Measurements from ENCODE around the gene MID2. TPM values are rescaled to one million over a fixed set of nuclear protein-coding genes. Genes with fewer than 3 reads are reported as not detected.

The MID2 gene
- total RNA-seq, 1 experiment from 2014 or later = 0.43 TPM

DNA sequence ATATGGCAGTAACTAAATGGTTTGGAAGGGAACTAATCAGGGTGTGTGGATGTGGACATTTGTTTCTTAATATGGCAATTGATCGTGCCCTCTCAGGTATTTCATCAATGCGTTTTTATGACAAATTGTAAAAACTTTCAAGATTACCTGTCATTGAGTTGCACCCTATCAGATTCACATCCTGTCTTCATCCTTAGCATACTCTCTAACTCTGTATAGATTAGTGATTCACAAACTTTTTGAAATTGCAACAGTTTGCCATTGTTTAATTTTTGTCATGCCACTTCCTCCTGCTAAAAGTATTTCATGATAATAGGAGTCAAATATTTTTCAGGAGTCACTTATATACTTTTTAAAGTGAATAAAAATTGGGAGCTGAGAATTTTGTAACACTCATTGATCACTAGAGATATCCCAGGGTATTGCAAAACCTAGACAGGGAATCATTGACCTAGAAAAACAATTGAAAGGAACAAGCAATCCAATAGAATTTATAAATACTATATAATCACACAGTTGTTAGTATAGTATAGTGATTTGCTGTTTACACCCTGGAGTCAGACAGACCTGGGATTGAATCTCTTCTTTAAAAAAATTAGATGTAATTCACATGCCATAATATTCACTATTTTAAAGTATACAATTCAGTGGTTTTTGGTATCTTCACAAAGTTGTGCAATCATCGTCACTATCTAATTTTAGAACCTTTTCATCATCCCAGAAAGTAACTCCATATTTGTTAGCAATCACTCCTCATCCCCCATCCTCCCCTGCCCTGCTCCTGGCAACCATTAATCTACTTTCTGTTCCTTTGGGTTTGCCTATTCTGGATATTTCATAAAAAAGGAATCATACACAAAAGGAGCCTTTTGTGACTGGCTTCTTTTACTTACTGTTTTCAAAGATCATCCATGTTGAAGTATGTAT lies 8.9 kb downstream of the MID2 start:
- TF ChIP-seq CTCF (conservative IDR thresholded peaks at IDR 0.05; ENCODE audit: low read depth, low read length) (no peak), EZH2 (IDR thresholded peaks at IDR 0.05; ENCODE audit: borderline replicate concordance, low read depth, low read length, poor library complexity, severe bottlenecking) (no peak)
- DNase-seq (ENCODE audit: low spot score) = no peak
- CTCF ChIA-PET = no interaction called here
- intact Hi-C loops (cut with micrococcal nuclease; ENCODE audit: unreplicated experiment) = no loop called here
- no TSS peak for BruUV-seq (replicated peaks)
- POLR2A ChIA-PET (ENCODE audit: low non-redundant PET) = no interaction called here
- no peaks in the 10 kb centered on the region for H3K36me3 ChIP-seq (ENCODE audit: insufficient read depth, low read length, poor library complexity, severe bottlenecking)
- no peak overlapping the region for H3K27ac ChIP-seq (ENCODE audit: low read depth, low read length, poor library complexity, severe bottlenecking)
- H3K9me3 ChIP-seq (ENCODE audit: low read depth, low read length, poor library complexity, severe bottlenecking) = no peaks in the 10 kb centered on the region
- H3K27me3 ChIP-seq (replicated peaks; ENCODE audit: insufficient read depth, low read depth, low read length, poor library complexity) = peaks cover 31% of the 10 kb centered on the region
- no peak overlapping the region for H3K4me3 ChIP-seq (ENCODE audit: low read depth, low read length, poor library complexity, severe bottlenecking)
- no peaks in the 10 kb centered on the region for H3K4me1 ChIP-seq (ENCODE audit: insufficient read depth, low read length, poor library complexity, severe bottlenecking)

- Histone ChIP-seq H3K4me1 (ENCODE audit: insufficient read depth, low read length, poor library complexity, severe bottlenecking) (no peaks in the 10 kb centered on the region), H3K27me3 (replicated peaks; ENCODE audit: insufficient read depth, low read depth, low read length, poor library complexity) (peaks cover 26% of the 10 kb centered on the region), H3K9me3 (ENCODE audit: low read depth, low read length, poor library complexity, severe bottlenecking) (no peaks in the 10 kb centered on the region), H3K4me3 (ENCODE audit: low read depth, low read length, poor library complexity, severe bottlenecking) (no peak overlapping the region), H3K27ac (ENCODE audit: low read depth, low read length, poor library complexity, severe bottlenecking) (no peak overlapping the region), H3K36me3 (ENCODE audit: insufficient read depth, low read length, poor library complexity, severe bottlenecking) (no peaks in the 10 kb centered on the region)
- POLR2A ChIA-PET (ENCODE audit: low non-redundant PET) = no interaction called here
- CTCF ChIA-PET = no interaction called here
- no peak for TF ChIP-seq EZH2 (IDR thresholded peaks at IDR 0.05; ENCODE audit: borderline replicate concordance, low read depth, low read length, poor library complexity, severe bottlenecking)
- TF ChIP-seq CTCF (conservative IDR thresholded peaks at IDR 0.05; ENCODE audit: low read depth, low read length) = no peak
- DNase-seq (ENCODE audit: low spot score) = no peak
- intact Hi-C loops (cut with micrococcal nuclease; ENCODE audit: unreplicated experiment) = no loop called here
- no TSS peak for BruUV-seq (replicated peaks)
Observed at GRCh38 chrX:107836958-107837357, 11.3 kb downstream of the MID2 start.

DNA sequence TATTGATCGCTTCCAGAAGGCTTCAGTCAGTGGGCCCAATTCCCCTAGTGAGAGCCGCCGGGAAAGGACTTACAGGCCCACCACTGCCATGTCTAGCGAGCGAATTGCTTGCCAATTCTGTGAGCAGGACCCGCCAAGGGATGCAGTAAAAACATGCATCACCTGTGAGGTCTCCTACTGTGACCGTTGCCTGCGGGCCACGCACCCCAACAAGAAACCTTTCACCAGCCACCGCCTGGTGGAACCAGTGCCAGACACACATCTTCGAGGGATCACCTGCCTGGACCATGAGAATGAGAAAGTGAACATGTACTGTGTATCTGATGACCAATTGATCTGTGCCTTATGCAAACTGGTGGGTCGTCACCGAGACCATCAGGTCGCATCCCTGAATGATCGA lies 15.3 kb downstream of the MID2 start:
- Histone ChIP-seq H3K27me3 (replicated peaks; ENCODE audit: insufficient read depth, low read depth, low read length, poor library complexity) (peaks cover 10% of the 10 kb centered on the region), H3K9me3 (ENCODE audit: low read depth, low read length, poor library complexity, severe bottlenecking) (no peaks in the 10 kb centered on the region), H3K27ac (ENCODE audit: low read depth, low read length, poor library complexity, severe bottlenecking) (no peak overlapping the region), H3K4me1 (ENCODE audit: insufficient read depth, low read length, poor library complexity, severe bottlenecking) (no peaks in the 10 kb centered on the region), H3K4me3 (ENCODE audit: low read depth, low read length, poor library complexity, severe bottlenecking) (no peak overlapping the region), H3K36me3 (ENCODE audit: insufficient read depth, low read length, poor library complexity, severe bottlenecking) (no peaks in the 10 kb centered on the region)
- DNase-seq (ENCODE audit: low spot score) = no peak
- no TSS peak for BruUV-seq (replicated peaks)
- CTCF ChIA-PET = no interaction called here
- no peak for TF ChIP-seq EZH2 (IDR thresholded peaks at IDR 0.05; ENCODE audit: borderline replicate concordance, low read depth, low read length, poor library complexity, severe bottlenecking)
- TF ChIP-seq CTCF (conservative IDR thresholded peaks at IDR 0.05; ENCODE audit: low read depth, low read length) = no peak
- POLR2A ChIA-PET (ENCODE audit: low non-redundant PET) = no interaction called here
- intact Hi-C loops (cut with micrococcal nuclease; ENCODE audit: unreplicated experiment) = no loop called here
